COLO829 (cell line): ENCODE results near the gene UNC5CL.

Source experiments
- DNase-seq: peaks from one replicate; pipeline ENCODE4 v3.0.0; 2012; ENCODE audit warnings: low spot score

Gene UNC5CL

DNA sequence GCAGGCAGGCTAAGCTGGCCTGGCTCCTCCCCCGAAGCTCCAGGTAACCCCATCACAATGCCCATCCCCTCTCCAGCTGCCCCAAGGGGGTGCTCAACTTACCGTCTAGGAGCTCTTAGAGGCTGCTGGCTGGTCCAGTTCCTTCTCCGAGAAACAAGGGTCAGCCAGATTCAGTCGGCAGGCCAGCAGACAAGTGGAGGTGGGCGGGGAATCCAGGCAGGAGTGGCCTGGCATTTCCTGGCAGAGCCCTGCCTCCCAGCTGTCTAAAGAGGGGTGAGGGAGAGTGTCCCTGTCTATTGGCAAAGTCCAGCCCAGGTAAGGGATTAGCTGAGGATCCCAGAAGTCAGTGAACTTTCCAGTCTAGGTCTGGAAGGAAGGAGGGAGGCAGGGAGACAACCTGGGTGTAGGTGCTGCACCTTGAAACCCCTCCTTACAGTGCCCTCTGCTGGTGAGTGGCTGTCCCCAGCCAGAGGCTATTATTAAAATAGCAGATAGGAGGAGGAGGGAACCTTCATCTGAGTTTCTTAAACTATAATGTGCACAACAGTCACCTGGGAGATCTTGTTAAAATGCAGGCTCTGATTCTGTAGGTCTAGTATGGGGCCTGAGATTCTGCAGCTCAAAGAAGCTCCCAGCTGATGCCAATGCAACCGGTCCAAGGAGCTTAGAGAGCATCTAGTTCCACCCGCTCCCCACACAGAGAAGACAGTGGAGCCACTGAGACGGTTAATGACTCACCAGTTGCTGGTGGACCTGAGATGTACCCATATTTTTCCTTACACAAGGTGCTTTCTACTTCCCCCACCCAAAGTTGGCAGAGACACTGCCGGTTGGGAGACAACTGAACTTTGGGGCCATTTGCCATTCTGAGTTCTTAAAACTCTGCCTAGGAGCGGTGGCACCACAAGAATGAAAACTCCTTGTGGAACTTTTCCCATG lies at the start of gene UNC5CL:
UNC5CL (minus strand) TSS at position 162 of the 939 bp plus-strand sequence. CDS start 4,147 bp downstream, outside the sequence.
- peak; percentile 67 for DNase-seq

- DNase-seq: no peak
Observed at GRCh38 chr6:41088451-41088850, 49.4 kb upstream of the UNC5CL start.

DNA sequence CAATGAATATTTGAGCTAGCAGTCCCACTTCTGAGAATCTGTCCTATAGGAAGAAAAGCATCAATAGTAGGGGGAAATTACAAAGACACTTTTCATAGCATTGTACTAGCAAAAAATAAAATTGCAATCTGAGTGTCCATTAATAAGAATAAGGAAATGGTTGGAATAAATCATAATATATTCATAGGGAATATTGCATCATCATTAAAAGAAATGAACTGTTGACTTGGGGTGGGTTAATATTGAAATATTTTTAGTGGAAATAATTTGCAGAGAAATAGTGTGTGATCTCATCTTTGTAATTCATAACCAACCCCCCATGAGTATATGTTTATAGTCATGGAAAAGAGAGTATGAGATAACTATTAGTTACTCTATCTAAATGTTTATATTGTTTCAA lies 46.2 kb upstream of the UNC5CL start:
- DNase-seq: no peak

GRCh38 chr6:41083072-41083471 lies 44.1 kb upstream of the UNC5CL start:
- no peak for DNase-seq

GRCh38 chr6:41080621-41081020 lies 41.6 kb upstream of the UNC5CL start:
- no peak for DNase-seq

DNA sequence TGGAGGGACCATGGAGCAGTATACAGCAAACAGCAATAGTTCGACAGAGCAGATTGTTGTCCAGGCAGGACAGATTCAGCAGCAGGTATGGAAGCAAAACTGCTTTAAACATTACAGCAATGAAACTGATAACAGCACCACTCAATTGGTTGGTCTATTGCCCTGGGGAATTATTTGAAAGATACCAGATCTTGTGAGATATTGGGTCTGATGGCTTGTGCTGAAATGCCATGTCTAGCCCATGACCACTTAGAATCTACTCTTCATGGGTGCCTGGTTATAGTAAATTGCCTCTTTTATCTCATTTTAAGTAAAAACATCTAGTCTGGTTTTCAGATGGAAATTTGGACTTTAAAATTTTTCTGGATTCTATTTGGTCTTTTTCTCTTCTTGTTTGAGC lies 40.1 kb upstream of the UNC5CL start:
- DNase-seq: no peak

DNA sequence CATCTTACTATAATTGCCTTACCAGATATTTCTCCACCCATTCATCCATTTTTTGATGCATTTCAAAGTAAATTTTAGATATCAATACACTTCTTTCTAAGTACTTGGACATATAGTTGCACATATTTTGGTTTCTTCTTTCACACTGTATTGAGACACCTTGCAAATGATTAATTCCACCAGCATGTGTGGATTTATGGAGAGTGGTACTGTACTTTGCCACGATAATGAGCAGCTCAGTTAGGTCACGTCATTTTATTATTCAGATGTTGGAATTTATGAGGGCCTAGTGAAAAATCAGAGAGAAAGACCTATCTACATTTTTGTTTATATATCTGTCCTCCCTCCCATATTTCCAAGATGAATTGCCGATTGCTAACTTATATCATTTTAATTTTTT lies 39.1 kb upstream of the UNC5CL start:
- DNase-seq: no peak

- no peak for DNase-seq
Observed at GRCh38 chr6:41077536-41077935, 38.5 kb upstream of the UNC5CL start.

- no peak for DNase-seq
Observed at GRCh38 chr6:41075651-41076626, 36.9 kb upstream of the UNC5CL start.

- no peak for DNase-seq
Observed at GRCh38 chr6:41074692-41075436, 35.8 kb upstream of the UNC5CL start.

- DNase-seq: peak; percentile 26
Observed at GRCh38 chr6:41073968-41074691, 35.1 kb upstream of the UNC5CL start.

GRCh38 chr6:41073203-41073967 lies 34.4 kb upstream of the UNC5CL start:
- DNase-seq: peak; percentile 79

- DNase-seq: no peak
Observed at GRCh38 chr6:41072836-41073202, 33.8 kb upstream of the UNC5CL start, which contains the start of gene NFYA. NFYA (plus strand) TSS chr6:41072974; CDS start chr6:41079090, 6,116 bp downstream.

- DNase-seq: peak; percentile 100
Observed at GRCh38 chr6:41071923-41072835, 33.2 kb upstream of the UNC5CL start, which contains the start of gene OARD1. OARD1 (minus strand) TSS chr6:41072356; CDS start chr6:41071634, 722 bp downstream.

GRCh38 chr6:41071501-41071922 lies 32.5 kb upstream of the UNC5CL start:
- DNase-seq: no peak

GRCh38 chr6:41066867-41067304 lies 27.9 kb upstream of the UNC5CL start:
- peak; percentile 63 for DNase-seq

DNA sequence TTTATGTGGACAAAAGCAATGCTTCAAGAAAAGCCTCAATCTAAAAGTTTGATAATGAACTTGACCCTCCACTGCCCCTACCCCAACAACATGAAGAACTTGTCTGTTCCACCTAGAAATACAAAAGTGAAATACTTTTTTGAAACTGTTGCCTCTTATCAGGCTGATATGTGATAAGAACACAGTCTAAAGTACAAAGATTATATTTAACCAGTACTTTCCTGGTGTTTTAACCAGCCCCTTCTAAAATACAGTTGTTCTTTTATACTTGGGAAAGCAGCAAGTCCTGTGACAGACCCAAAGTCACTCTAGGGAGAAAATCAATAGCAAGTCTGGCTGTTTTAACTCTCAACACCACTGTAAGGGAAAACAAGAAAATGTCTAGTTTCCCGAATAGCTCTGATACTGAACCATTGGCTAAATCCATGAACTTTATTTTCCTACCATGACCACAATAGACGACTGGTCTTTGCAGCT lies 26.6 kb upstream of the UNC5CL start:
- no peak for DNase-seq

GRCh38 chr6:41064841-41065240 lies 25.8 kb upstream of the UNC5CL start:
- DNase-seq: no peak

GRCh38 chr6:41063884-41064285 lies 24.9 kb upstream of the UNC5CL start:
- no peak for DNase-seq
